DND-41 (cell line): Measurements from ENCODE around the gene BTC.

Source experiments
- EZH2 ChIP-seq: IDR thresholded peaks from 3 replicates; pipeline ENCODE4 v1.6.1; 2012; ENCODE audit warnings: borderline replicate concordance, low read depth, mild to moderate bottlenecking, moderate library complexity, low read length, inconsistent platforms; ENCODE audit not compliant: severe bottlenecking
- TF ChIP-seq, protein P1 (sequence below): IDR thresholded peaks from 2 replicates; pipeline ENCODE4 v1.5.1; 2012; ENCODE audit warnings: borderline replicate concordance, low read length, moderate library complexity, mild to moderate bottlenecking; ENCODE audit not compliant: poor library complexity, severe bottlenecking; ENCODE audit errors: extremely low read depth

DNA sequence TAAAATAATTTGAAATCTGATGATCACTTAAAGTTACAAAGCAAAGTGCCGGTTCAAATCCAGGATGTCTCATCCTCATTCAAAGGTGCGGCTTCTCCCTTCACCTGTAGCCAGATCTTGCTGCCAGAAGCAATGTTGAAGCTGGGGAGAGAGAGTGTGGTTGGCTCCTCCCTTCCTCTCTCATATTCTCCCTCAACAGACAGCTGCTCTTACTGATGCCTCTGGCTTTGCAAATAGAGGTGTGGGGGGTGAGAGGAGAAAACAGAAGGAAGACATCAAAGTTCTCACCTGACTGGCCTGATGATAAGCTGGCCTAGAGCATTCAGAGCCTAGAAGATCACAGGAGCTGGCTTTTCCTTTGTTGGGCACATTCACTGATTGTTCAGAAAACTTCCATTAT is 28.3 kb upstream of the BTC start:
- TF ChIP-seq, protein P1, sequence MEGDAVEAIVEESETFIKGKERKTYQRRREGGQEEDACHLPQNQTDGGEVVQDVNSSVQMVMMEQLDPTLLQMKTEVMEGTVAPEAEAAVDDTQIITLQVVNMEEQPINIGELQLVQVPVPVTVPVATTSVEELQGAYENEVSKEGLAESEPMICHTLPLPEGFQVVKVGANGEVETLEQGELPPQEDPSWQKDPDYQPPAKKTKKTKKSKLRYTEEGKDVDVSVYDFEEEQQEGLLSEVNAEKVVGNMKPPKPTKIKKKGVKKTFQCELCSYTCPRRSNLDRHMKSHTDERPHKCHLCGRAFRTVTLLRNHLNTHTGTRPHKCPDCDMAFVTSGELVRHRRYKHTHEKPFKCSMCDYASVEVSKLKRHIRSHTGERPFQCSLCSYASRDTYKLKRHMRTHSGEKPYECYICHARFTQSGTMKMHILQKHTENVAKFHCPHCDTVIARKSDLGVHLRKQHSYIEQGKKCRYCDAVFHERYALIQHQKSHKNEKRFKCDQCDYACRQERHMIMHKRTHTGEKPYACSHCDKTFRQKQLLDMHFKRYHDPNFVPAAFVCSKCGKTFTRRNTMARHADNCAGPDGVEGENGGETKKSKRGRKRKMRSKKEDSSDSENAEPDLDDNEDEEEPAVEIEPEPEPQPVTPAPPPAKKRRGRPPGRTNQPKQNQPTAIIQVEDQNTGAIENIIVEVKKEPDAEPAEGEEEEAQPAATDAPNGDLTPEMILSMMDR: no peak
- TF ChIP-seq EZH2: no peak
